ENCODE results near the gene GPX3.

GPX3 gene

DNA sequence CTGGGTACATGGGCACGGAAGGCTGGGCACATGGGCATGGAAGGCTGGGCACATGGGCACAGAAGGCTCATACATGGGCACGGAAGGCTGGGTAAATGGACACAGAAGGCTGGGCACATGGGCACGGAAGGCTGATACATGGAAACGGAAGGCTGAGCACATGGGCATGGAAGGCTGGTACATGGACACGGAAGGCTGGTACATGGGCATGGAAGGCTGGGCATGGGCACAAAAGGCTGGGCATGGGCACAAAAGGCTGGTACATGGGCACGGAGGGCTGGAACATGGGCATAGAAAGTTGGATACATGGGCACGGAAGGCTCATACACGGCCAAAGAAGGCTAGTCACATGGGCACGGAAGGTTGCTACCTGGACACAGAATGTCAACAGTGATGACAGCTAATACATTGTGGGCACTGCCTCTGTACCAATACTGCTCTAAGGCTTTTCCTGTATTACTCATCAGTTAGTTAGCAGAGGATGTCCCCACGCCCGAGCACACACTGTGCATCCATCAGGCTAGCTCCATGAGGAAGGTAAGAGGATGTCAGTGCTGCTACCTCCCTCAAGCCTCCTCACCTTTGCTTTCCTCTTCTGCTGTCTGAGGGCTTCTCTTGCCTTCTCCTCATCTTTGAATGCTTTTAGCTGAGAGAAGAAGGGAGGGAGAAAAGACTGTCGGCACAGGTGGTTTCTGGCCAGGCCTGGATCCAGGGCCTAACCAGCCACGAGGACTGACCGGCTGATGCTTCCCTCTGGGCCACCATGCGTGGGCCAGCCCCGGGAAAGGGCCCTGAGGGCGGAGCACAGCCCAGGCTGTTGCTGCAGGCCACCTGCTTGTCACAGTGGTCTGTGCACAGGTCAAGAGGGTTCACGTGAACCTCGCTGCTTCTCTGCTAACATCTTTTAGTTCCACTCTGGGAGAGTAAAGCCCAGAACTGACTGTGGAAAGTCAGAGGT is 14.3 kb downstream of the GPX3 start:
- no peak for DNase-seq (ENCODE audit: low spot score)

DNA sequence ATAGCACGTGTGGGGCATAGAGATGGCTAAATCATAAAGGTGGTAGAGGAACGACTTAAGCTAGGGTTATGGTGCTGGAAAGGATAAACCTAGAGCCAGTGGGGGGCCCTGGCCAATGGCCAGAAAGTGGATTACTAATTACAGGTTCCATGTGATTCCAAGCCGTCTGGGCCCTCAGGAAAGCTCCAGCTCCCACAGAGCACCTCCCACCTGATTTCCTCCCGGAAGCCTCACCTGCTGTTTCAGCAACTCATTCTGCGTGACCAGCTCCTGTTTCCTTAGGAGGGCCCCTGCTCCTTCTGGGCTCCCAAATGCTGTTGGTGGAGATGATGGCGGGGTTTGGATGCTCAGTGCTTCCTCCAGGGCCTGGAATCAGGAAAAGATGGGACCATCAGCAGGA is 16.2 kb downstream of the GPX3 start:
- no peak for DNase-seq (ENCODE audit: low spot score)

GRCh38 chr5:151037561-151038411 is 17.4 kb downstream of the GPX3 start:
- DNase-seq (ENCODE audit: low spot score), result no peak

DNA sequence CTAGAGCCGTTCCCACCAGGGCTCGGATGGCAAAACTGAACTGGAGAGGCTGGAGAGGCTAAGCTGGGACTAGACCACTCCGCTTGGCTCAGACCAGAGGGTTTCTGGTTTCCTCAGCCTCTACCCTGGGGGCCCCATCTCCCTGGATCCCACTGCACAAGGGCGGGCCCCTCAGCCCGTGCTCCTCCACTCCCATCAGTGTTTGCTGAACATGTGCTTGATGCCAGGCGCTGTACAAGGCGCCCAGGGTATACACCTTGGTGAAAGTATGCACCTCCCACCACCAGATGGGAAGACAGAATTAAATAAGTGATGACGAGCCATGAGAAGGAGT is 18.0 kb downstream of the GPX3 start:
- no peak for DNase-seq (ENCODE audit: low spot score)

- DNase-seq (ENCODE audit: low spot score), result no peak
Measured at GRCh38 chr5:151038801-151039238, 18.4 kb downstream of the GPX3 start.

DNA sequence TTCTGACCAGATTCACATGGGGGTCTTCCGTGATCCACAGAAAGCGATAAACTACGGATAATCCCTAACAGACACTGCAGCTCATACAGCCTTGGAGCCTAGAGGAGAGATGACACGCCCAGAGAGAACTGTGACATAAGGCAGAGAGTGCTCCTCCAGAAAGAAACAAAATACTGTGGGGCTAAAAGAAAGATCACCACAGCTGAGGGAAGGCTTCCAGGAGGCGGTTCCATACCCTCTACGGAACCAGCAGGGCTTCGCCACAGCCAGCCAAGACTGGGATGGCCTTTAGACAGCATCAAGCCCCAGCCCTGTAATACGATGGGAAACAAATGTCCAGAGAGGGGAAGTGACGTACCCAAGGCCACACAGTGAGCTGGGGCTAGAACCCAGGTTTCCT is 19.3 kb downstream of the GPX3 start:
- DNase-seq (ENCODE audit: low spot score), result no peak

- DNase-seq (ENCODE audit: low spot score), result no peak
Measured at GRCh38 chr5:151040211-151040747, 19.9 kb downstream of the GPX3 start.

GRCh38 chr5:151041577-151042268 is 21.3 kb downstream of the GPX3 start:
- no peak for DNase-seq (ENCODE audit: low spot score)

DNA sequence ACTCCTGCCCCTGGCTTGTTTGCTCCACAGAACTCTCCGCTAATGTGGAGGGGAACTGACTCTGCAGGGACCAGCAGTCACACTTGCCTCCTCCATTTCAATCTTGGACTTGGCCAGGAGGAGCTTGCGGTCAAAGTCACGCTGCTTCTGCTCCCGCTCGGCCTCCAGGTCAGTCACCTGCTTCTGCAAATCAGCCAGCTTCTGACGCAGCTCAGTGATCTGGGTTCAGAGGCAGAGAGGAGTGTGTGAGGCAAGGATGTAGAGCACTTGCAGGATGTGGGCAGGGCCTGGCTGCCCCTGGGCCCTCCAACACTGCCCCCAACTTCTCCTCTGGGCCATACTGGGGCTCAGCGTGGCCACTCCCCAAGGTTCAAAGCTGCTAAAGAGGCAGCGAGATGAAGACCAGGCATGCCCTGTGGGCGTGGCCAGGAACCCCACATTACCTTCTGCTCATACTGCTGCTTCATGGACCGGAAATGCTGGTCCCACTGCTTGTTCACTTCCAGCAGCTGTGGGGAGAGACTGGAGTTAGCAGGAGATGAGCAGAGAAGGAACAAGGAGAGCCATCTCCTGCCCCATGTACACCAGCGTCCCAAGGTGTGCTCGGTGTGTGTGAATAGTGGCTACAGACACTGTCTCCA is 22.2 kb downstream of the GPX3 start:
- no peak for DNase-seq (ENCODE audit: low spot score)

GRCh38 chr5:151047814-151048425 is 27.5 kb downstream of the GPX3 start:
- DNase-seq (ENCODE audit: low spot score), result peak; percentile 38

DNA sequence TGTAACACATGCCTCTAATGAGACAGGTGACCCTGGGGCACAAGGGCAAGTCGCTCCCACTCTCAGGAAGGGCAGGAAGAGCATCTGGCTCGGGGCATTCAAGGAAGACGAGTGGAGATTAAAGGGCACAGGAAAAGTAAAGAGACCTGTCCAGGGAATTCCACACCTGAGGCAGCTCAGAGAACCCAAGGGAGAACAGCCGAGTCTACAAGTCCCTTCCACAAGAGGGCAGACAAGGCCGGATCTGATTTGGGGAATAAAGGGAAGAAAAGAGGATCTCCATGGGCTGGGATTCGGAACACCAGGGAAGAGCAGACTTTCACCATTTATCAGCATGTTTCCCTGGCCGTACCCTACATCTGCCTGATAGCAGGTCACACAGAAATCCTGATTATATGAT is 28.1 kb downstream of the GPX3 start:
- DNase-seq (ENCODE audit: low spot score), result no peak

DNA sequence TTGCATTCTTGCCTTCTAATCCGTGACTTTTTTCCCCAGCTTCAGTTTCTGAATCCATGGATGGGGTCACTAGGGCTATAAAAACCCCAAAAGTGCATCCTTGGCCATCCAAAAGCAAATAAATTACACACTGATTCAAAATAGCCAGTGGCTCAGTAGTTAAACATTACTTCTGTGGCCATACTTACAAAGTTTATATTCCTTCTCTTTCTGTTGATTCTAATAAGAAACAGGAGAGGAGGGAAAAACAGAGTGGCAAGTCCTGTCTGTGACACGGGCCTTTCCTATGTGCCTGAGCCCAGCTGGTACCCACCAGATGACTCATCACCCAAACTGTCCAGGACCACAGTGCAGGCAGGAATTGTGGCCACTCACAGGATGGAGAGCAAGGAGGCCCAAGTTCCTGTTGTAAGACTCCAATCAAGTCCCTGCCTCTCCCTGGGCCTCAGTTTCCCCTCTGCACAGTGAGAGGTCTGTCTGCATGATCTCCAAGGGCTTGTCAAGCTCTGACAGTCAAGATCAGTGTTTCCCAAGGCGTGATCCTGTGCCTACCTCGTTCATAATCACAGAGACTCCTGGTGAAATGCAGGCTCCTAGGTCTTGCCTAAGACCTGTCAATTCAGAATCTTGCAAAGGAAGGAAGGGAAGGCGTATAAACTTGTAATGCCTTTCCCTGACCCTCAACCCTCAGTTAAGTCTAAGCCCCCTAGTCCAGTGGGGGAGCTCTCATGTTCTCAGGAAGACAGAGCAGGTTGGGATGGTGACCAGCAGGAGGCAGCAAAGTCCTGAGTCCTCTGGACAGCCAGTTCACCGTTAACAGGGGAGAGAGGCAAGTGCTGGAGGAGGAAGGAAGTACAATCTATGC is 30.9 kb downstream of the GPX3 start:
- DNase-seq (ENCODE audit: low spot score), result peak; percentile 79

GRCh38 chr5:151051931-151052608 is 31.7 kb downstream of the GPX3 start:
- DNase-seq (ENCODE audit: low spot score), result no peak

DNA sequence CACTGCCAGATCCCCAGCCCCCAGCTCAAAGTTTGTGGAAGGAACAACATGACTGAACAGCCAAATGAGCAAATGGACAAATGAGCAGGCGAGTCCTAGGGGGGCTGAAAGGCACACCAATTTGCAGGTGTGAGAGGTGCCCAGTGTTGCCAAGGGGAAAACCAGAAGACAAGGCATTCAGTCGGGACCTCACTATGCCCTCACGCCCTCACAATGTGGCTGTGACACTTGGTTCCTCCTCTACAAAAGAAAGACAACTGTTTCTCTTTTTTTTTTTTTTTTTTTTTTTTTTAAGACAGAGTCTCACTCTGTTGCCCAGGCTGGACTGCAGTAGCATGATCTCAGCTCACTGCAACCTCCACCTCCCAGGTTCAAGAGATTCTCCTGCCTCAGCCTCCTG is 32.4 kb downstream of the GPX3 start:
- DNase-seq (ENCODE audit: low spot score), result no peak

- no peak for DNase-seq (ENCODE audit: low spot score)
Measured at GRCh38 chr5:151053796-151054462, 33.5 kb downstream of the GPX3 start.

GRCh38 chr5:151054709-151055108 is 34.3 kb downstream of the GPX3 start:
- no peak for DNase-seq (ENCODE audit: low spot score)

DNA sequence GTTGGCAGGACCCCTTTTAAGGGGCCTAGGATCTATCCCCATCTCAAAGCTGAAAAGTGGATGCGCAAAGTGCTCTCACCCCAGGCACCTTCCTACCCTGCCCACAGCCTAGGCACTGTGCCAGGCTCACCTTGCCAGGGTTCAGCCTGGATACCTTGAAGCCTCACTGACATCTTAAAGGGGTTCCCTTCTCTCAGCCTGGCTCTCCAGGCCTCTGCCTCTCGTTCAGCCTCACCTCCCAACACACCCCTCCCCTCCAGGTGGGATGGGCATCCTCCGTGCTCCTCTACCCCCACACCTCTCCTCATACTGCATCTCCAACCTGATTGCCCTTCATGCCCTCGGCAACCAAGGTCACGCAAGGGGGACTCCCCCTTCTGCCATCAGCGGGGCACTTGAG is 34.9 kb downstream of the GPX3 start:
- no peak for DNase-seq (ENCODE audit: low spot score)

- DNase-seq (ENCODE audit: low spot score), result no peak
Measured at GRCh38 chr5:151056379-151057325, 36.3 kb downstream of the GPX3 start.

Data from hematopoietic multipotent progenitor cell treated with erythropoietin and hydrocortisone succinate and interleukin-3 and kit ligand, for 15 days (in vitro differentiated cells).